GM18505 (cell line): ENCODE measurements around the gene CHST9.

Source experiments
- ATAC-seq: cut with Tn5 transposase; IDR thresholded peaks from one replicate; pipeline ENCODE4 v1.9.1; 2021; ENCODE audit not compliant: unreplicated experiment
- POLR2A ChIP-seq: IDR thresholded peaks from 4 replicates; pipeline ENCODE4 v1.6.1; 2011; ENCODE audit warnings: borderline replicate concordance; ENCODE audit not compliant: insufficient read depth, insufficient read length; ENCODE audit errors: extremely low read depth

CHST9 gene

DNA sequence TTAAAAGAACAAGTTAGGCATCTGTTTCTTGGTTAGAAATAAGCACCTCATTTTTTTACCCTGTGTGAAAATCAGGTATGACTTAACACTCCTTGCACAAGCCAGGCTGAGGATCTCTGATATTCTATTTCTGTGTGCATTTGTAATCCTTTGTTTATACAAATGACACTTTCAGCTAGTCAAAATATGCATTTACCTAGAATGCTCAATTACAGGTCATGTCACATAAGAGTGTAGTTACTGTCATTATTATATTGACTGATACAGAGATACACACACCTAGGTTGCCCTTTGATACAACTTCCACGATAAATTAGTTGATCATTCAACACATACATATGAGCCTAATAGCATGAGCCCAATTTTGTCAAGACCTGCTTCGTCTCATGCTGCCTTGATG, 144.3 kb downstream of the CHST9 start:
- ATAC-seq = no peak
- TF ChIP-seq POLR2A = no peak

GRCh38 chr18:27033722-27034121, 151.4 kb downstream of the CHST9 start:
- no peak for ATAC-seq
- no peak for TF ChIP-seq POLR2A

- no peak for TF ChIP-seq POLR2A
- ATAC-seq = no peak
These were observed 154.7 kb downstream of the CHST9 start for GRCh38 chr18:27030421-27030820.

GRCh38 chr18:27022477-27022876, 162.6 kb downstream of the CHST9 start:
- no peak for ATAC-seq
- TF ChIP-seq POLR2A = no peak

GRCh38 chr18:27017901-27018500, 167.1 kb downstream of the CHST9 start:
- ATAC-seq = no peak
- no peak for TF ChIP-seq POLR2A

DNA sequence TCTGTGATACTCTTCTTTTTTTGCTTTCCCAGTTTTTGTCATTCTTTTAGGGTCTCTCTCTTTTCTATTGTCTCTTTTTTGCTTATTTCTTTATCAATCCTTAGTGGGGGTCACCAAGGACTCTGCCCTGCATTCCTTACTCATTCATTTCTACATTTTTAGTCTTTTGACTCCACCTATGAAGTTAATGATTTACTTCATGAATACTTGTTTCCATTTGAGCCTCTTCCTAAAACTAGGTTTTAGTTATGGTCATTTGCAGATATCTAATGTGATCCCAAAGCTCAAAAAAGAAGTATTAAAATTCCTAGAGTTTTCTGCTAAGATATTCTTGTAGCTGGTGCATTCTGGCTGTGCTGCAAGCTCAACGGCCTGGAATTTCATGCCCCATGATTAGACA, 170.3 kb downstream of the CHST9 start:
- no peak for TF ChIP-seq POLR2A
- no peak for ATAC-seq

DNA sequence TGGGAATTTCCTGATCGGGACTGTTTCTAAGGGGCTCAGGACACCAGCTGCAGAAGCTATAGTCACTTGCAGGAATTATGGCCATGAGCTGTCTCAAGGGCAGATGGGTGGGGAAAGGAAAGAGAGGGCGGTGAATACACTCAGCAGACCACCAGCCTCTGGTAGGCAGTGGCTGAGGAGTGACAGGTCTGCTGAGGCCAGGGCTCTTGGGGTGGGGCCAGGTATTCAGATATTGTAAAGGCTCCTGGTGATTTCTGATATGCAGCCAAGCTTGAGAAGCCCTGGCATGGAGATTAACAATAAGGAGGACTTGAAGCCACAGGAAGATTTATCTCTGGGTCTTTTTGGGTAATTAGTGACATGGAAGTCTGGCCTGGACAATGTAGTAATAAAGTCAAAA, 174.3 kb downstream of the CHST9 start:
- TF ChIP-seq POLR2A = no peak
- no peak for ATAC-seq

GRCh38 chr18:27009293-27009692, 175.8 kb downstream of the CHST9 start:
- no peak for ATAC-seq
- no peak for TF ChIP-seq POLR2A

- no peak for ATAC-seq
- TF ChIP-seq POLR2A = no peak
These were observed 176.5 kb downstream of the CHST9 start for GRCh38 chr18:27008575-27008974.

DNA sequence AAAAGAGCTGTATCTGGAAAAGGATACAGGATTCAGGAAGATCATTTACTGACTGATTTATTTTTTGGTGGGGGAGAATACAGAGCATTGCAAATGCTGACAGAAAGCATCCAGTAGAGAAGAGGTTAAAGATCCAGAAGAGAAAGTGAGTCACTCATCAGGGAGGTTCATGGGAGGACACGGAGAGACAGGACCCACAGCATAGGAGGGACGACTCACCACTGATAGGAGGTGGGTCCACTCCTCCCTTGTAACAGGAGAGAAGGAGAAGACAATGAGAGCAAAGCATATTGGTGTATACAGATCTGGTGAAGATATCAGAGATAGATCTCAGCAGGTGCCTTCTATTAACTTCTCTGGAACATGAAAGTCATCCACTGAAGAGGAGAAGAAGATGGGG, 177.2 kb downstream of the CHST9 start:
- TF ChIP-seq POLR2A = no peak
- ATAC-seq = no peak

GRCh38 chr18:27005589-27005988, 179.5 kb downstream of the CHST9 start:
- TF ChIP-seq POLR2A = no peak
- ATAC-seq = peak; percentile 73

DNA sequence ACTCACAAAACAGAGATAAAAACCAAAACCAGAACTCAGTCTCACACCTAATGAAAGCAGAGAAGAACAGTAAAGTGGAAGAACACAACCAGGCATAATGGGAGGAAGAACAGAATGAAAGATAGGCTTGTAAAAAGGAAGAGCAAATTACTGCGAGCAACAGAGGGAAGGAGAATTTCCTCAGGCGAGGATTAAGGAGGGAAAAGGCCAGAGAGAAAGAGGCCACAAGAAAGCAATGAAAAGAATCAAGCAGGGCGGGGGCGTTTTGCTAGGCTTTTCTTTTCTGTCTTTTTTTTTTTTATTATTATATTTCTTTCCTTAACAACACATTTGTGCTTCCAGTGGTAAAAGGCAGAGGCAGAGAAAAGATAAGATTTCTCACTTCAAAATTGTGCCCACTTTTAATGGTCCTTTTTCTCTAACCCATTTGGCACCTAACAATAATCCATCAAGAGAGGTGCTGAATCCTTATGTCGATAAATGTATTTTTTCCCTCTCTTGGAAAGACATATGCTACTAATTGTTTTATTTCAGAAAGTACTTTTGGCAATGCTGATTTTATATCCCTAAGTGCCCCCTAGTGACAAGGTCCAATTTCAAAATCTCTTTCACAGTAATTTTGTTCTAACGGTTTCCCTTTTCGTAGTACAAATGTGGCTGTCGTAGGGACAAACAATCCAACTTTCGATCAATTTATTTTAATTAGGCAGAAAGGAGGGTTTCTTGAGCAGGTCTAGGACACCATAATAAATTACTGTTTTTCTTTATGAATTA, 180.9 kb downstream of the CHST9 start:
- no peak for TF ChIP-seq POLR2A
- no peak for ATAC-seq

DNA sequence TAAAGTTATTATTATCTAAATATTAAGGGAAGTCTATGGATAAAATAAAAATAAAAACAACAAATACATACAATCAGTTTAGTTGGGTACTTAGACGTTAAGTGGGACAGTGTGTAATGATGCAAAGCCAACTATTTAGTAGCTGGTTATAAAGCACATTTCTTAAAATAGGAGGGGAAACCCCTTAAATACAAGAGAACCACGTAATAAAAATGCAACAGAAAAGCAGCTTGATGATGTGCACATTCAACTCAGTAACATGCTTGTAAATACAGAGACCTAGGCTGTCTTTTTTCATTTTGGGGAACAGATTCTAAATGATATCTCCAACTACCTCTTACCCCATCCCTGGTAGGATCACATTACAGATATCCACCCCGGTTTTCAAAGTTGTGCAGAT, 185.3 kb downstream of the CHST9 start:
- no peak for TF ChIP-seq POLR2A
- no peak for ATAC-seq

DNA sequence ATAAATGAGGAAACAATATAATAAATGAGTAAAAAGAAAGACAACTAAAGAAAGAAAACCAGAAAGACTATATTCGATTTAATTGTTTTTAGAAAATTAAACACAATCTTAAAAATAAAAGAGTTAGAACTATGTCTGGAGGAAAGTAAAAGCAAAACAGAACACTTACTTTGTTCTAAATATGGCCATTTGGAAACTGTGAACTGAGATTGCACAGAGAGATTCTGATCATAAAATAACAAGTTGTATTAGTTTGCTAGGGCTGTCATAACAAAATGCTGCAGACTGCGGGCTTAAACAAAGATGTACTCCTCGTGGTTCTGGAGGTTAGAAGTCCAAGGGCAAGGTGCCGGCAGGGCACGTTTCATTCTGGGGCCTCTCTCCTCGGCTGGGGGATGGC, 191.5 kb downstream of the CHST9 start:
- TF ChIP-seq POLR2A = no peak
- no peak for ATAC-seq

- TF ChIP-seq POLR2A = no peak
- no peak for ATAC-seq
These were observed 192.2 kb downstream of the CHST9 start for GRCh38 chr18:26992926-26993325.

GRCh38 chr18:26989842-26990241, 195.3 kb downstream of the CHST9 start:
- TF ChIP-seq POLR2A = no peak
- no peak for ATAC-seq
